Peyer's patch (tissue), 4 donors: ENCODE results near the gene SRA1.

Experiments
- POLR2A ChIP-seq, 2 donors: fragments of 450-650 bp; IDR thresholded peaks; one replicate each; pipeline ENCODE4 v1.5.1; 2017; ENCODE audit warnings: antibody characterized with exemption in 2 of 2, mild to moderate bottlenecking in 2 of 2, moderate library complexity in 2 of 2
- TF ChIP-seq, protein P1 (sequence below), 6 experiments: fragments of 450-650 bp in 4 of 6; fragments of 200-600 bp in 2 of 6; sonication (generic) in 1 of 6; IDR thresholded peaks; one replicate each; pipeline ENCODE4 v1.5.1; 2017 to 2019; ENCODE audit warnings: antibody characterized with exemption in 6 of 6, mild to moderate bottlenecking in 3 of 6, moderate library complexity in 1 of 6

- TF ChIP-seq, protein P1, sequence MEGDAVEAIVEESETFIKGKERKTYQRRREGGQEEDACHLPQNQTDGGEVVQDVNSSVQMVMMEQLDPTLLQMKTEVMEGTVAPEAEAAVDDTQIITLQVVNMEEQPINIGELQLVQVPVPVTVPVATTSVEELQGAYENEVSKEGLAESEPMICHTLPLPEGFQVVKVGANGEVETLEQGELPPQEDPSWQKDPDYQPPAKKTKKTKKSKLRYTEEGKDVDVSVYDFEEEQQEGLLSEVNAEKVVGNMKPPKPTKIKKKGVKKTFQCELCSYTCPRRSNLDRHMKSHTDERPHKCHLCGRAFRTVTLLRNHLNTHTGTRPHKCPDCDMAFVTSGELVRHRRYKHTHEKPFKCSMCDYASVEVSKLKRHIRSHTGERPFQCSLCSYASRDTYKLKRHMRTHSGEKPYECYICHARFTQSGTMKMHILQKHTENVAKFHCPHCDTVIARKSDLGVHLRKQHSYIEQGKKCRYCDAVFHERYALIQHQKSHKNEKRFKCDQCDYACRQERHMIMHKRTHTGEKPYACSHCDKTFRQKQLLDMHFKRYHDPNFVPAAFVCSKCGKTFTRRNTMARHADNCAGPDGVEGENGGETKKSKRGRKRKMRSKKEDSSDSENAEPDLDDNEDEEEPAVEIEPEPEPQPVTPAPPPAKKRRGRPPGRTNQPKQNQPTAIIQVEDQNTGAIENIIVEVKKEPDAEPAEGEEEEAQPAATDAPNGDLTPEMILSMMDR (IDR thresholded peaks at IDR 0.05): no peak
- TF ChIP-seq POLR2A (IDR thresholded peaks at IDR 0.05): no peak
Observed at GRCh38 chr5:140553657-140554056, 3.6 kb downstream of the SRA1 start.
